Gastrocnemius medialis (tissue), 4 donors: ENCODE measurements around the gene CHID1. TPM values are rescaled to one million over a fixed set of nuclear protein-coding genes. Genes with fewer than 3 reads are reported as not detected.

Source experiments
- ATAC-seq, 2 donors: fragments of 150-250 bp; one replicate each; pipeline ENCODE4 v1.9.1; 2016
- DNase-seq, 2 donors: peaks; one replicate each; pipeline ENCODE4 v3.0.0-alpha.2; 2019
- H3K27ac ChIP-seq, 4 donors: fragments of 200-600 bp; sonication (generic); 1 replicate in 1 of 4; 2 replicates in 3 of 4; pipeline ENCODE4 v1.5.1; 2016 to 2018; ENCODE audit warnings: mild to moderate bottlenecking in 2 of 4, moderate library complexity in 1 of 4
- H3K27me3 ChIP-seq, 3 donors: fragments of 200-600 bp; sonication (generic) in 2 of 3; 1 replicate in 1 of 3; 2 replicates in 2 of 3; pipeline versions ENCODE4 v1.5.1 to v1.6.0; 2016 to 2019; ENCODE audit warnings: mild to moderate bottlenecking in 1 of 3, moderate library complexity in 1 of 3
- H3K36me3 ChIP-seq, 2 donors: fragments of 200-600 bp; sonication (generic) in 1 of 2; one replicate each; pipeline ENCODE4 v1.5.1; 2017 to 2018
- H3K4me1 ChIP-seq, 2 donors: fragments of 200-600 bp; sonication (generic) in 1 of 2; one replicate each; pipeline ENCODE4 v1.5.1; 2016 to 2017; ENCODE audit warnings: mild to moderate bottlenecking in 2 of 2
- H3K4me3 ChIP-seq, 4 donors: fragments of 200-600 bp; sonication (generic) in 3 of 4; 1 replicate in 1 of 4; 2 replicates in 3 of 4; pipeline ENCODE4 v1.5.1; 2016 to 2019; ENCODE audit warnings: mild to moderate bottlenecking in 2 of 4
- H3K9me3 ChIP-seq, 3 donors: fragments of 200-600 bp; sonication (generic) in 2 of 3; 1 replicate in 1 of 3; 2 replicates in 2 of 3; pipeline ENCODE4 v1.5.1; 2016 to 2019
- POLR2A ChIP-seq, 2 donors: fragments of 450-650 bp; IDR thresholded peaks; one replicate each; pipeline ENCODE4 v1.6.1; 2017; ENCODE audit warnings: antibody characterized with exemption in 2 of 2, mild to moderate bottlenecking in 2 of 2, moderate library complexity in 2 of 2
- in situ Hi-C, 4 donors: fragments of 200-750 bp; cut with MboI; loops; one replicate each; pipeline versions ENCODE4 v1.15.0 to v1.8.0; 2017; ENCODE audit warnings: low sequenced_read_pairs in 4 of 4
- intact Hi-C: fragments of 100-400 bp; cut with DNase I; formaldehyde crosslinking; loops from one replicate; pipeline ENCODE4 v1.15.1; 2023; ENCODE audit warnings: low total_unique reads
- total RNA-seq, 4 donors: library from RNA; depleted of rRNA; stranded (reverse); fragments of >200 nt; gene quantifications; one replicate each; pipeline versions ENCODE4 v1.1.0 to v1.2.3, GENCODE V29; 2016
- TF ChIP-seq, protein P1 (sequence below), 5 experiments: fragments of 450-650 bp in 3 of 5; fragments of 200-600 bp in 2 of 5; sonication (generic) in 2 of 5; IDR thresholded peaks in 4 of 5; conservative IDR thresholded peaks in 1 of 5; 1 replicate in 4 of 5; 2 replicates in 1 of 5; pipeline ENCODE4 v1.5.1; 2016 to 2019; ENCODE audit warnings: antibody characterized with exemption in 5 of 5, mild to moderate bottlenecking in 3 of 5, moderate library complexity in 3 of 5

The CHID1 gene
- total RNA-seq, 4 donors from 2014 or later, result 23.3 to 43.2 (median 33.1) TPM

DNA sequence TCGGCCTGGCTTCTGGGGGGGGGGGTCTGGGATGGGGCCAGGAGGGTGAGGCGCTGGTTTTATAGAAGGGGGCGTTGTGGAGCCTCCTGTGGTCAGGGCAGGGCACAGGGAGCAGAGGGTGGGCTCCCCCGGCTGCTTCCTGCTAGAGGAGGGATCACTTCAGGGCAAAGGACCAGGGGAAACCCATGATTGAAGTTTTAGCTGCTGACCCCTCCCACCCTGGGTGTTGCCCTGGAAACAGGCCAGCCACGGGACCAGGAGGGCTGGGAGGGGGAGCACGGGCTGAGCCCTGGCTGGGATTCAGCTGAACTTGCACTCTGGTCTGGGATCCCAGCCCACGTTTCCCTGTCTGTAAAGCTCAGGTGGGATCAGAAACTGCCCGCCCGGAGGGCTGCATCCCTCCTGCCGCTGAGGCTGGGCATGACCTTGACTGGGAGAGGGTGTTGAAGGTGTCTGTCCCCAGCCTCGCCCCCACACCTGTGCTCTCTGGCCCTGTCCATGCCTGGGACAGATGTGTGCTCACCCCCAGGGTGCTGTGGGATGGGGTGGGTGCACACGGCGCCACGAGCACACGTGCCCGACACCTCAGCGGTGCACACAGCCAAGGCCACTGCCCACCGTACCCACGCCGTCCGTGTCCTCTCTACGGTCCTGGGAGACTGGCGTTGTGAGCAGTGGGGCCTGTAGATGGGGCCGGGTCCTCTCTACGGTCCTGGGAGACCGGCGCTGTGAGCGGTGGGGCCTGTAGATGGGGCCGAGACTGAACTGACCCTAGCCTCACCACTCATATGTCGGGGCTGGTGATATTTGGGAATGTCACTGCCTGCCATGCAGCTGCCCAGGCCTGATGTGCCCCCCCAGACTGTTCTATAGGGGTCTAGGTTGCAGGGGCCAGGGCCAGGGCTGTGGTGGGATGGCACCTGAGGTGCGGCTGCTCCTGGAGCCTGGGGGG, 65.6 kb downstream of the CHID1 start:
- H3K36me3 ChIP-seq, result peaks cover 0 to 2% of the 10 kb centered on the region in 2 donors
- in situ Hi-C loops (no loop called here), intact Hi-C loops (loop anchor here (5.0 kb wide), 2 partner anchors 67 to 82 kb away; partner anchors contain the start of genes AP2A2 and CHID1)
- H3K9me3 ChIP-seq, result no peaks in the 10 kb centered on the region
- H3K4me1 ChIP-seq, result peaks cover 44 to 53% of the 10 kb centered on the region in 2 donors
- peak overlapping the region; percentile 82 to 97 (median 86) for H3K27ac ChIP-seq
- ATAC-seq (peak; percentile 18 to 21), DNase-seq (peak; percentile 84 to 85)
- TF ChIP-seq, protein P1, sequence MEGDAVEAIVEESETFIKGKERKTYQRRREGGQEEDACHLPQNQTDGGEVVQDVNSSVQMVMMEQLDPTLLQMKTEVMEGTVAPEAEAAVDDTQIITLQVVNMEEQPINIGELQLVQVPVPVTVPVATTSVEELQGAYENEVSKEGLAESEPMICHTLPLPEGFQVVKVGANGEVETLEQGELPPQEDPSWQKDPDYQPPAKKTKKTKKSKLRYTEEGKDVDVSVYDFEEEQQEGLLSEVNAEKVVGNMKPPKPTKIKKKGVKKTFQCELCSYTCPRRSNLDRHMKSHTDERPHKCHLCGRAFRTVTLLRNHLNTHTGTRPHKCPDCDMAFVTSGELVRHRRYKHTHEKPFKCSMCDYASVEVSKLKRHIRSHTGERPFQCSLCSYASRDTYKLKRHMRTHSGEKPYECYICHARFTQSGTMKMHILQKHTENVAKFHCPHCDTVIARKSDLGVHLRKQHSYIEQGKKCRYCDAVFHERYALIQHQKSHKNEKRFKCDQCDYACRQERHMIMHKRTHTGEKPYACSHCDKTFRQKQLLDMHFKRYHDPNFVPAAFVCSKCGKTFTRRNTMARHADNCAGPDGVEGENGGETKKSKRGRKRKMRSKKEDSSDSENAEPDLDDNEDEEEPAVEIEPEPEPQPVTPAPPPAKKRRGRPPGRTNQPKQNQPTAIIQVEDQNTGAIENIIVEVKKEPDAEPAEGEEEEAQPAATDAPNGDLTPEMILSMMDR (IDR thresholded peaks at IDR 0.05 in 4 of 5, conservative IDR thresholded peaks at IDR 0.05 in 1 of 5), result no peak
- no peak for TF ChIP-seq POLR2A (IDR thresholded peaks at IDR 0.05)
- H3K27me3 ChIP-seq, result peaks cover 10 to 16% (median 11%) of the 10 kb centered on the region in 3 donors
- peak overlapping the region; percentile 83 to 97 (median 87) for H3K4me3 ChIP-seq

GRCh38 chr11:843818-844692, 66.6 kb downstream of the CHID1 start:
- ATAC-seq, result peak; percentile 28 to 35
- intact Hi-C loops, result loop anchor here (2.0 to 5.0 kb wide), 2 partner anchors 23 to 68 kb away; partner anchors contain the start of gene CHID1
- peaks cover 7 to 14% (median 7%) of the 10 kb centered on the region in 3 donors for H3K27me3 ChIP-seq
- H3K4me1 ChIP-seq, result peaks cover 40 to 50% of the 10 kb centered on the region in 2 donors
- peak; percentile 83 to 88 for DNase-seq
- H3K36me3 ChIP-seq, result peaks cover 0 to 11% of the 10 kb centered on the region in 2 donors
- peak overlapping the region; percentile 83 to 97 (median 87) for H3K4me3 ChIP-seq
- TF ChIP-seq POLR2A (IDR thresholded peaks at IDR 0.05), result peak; percentile 44 to 52
- TF ChIP-seq, protein P1 (IDR thresholded peaks at IDR 0.05 in 4 of 5, conservative IDR thresholded peaks at IDR 0.05 in 1 of 5), result peak in 1 of 5 experiments; percentile 25
- H3K9me3 ChIP-seq, result no peaks in the 10 kb centered on the region
- in situ Hi-C loops, result no loop called here
- peak overlapping the region; percentile 82 to 97 (median 86) for H3K27ac ChIP-seq

- H3K36me3 ChIP-seq, result peaks cover 0 to 20% of the 10 kb centered on the region in 2 donors
- H3K4me3 ChIP-seq, result peak overlapping the region; percentile 83 to 97 (median 87)
- no peak for TF ChIP-seq POLR2A (IDR thresholded peaks at IDR 0.05)
- TF ChIP-seq, protein P1 (IDR thresholded peaks at IDR 0.05 in 4 of 5, conservative IDR thresholded peaks at IDR 0.05 in 1 of 5), result peak in 2 of 5 experiments; percentile 21 to 23
- H3K27me3 ChIP-seq, result peaks cover 0 to 5% (median 0%) of the 10 kb centered on the region in 3 donors
- DNase-seq, result no peak
- intact Hi-C loops, result loop anchor here (2.0 to 5.0 kb wide), 2 partner anchors 22 to 69 kb away; partner anchors contain the start of gene CHID1
- ATAC-seq, result no peak
- peak overlapping the region; percentile 82 to 97 (median 86) for H3K27ac ChIP-seq
- H3K4me1 ChIP-seq, result peaks cover 32 to 41% of the 10 kb centered on the region in 2 donors
- H3K9me3 ChIP-seq, result no peaks in the 10 kb centered on the region
- in situ Hi-C loops, result no loop called here
These were observed 67.4 kb downstream of the CHID1 start for GRCh38 chr11:843086-843734.
